ENCODE results near the gene CRYBG3.

DNA sequence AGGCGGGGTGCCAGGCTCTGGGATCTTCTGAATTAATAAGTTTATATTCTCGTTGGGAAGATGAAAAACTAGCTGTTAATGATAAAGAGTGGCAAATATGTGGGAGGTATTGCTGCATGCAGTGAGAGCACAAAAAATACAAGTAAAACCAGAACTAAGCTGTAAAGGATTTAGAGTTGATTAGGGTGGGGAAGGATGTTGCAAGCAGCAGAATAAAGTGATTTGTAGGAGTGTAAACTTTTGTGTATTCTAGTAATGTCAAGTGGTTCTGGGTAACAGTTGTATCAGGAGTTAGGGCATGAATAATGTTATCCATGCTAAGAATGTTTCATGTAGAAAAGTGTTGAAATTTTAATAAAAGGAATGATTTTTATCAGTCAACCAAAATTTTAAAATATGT is 18.1 kb downstream of the CRYBG3 start:
- no peak for TF ChIP-seq FOXP2 (optimal IDR thresholded peaks at IDR 0.05; ENCODE audit: control extremely low read depth, extremely low read length, insufficient read depth)
- TF ChIP-seq POLR2AphosphoS5 (IDR thresholded peaks at IDR 0.05; ENCODE audit: borderline replicate concordance, low read depth, low read length) = no peak
